Esophagus muscularis mucosa (tissue), 4 donors: Measurements from ENCODE around the gene VMP1. TPM values are rescaled to one million over a fixed set of nuclear protein-coding genes. Genes with fewer than 3 reads are reported as not detected.

Source experiments
- DNase-seq: peaks from one replicate; pipeline ENCODE4 v3.0.0-alpha.2; 2017; ENCODE audit errors: extremely low spot score
- H3K27ac ChIP-seq, 4 donors: fragments of 200-600 bp; sonication (generic); replicated peaks in 1 of 4; 1 replicate in 3 of 4; 2 replicates in 1 of 4; pipeline ENCODE4 v1.5.1; 2016 to 2019; ENCODE audit warnings: mild to moderate bottlenecking in 1 of 4
- H3K27me3 ChIP-seq, 4 donors: fragments of 200-600 bp; sonication (generic); one replicate each; pipeline versions ENCODE4 v1.5.1 to v1.6.0; 2016 to 2019
- H3K36me3 ChIP-seq, 4 donors: fragments of 200-600 bp; sonication (generic); one replicate each; pipeline ENCODE4 v1.5.1; 2016 to 2019
- H3K4me1 ChIP-seq, 4 donors: fragments of 200-600 bp; sonication (generic); one replicate each; pipeline ENCODE4 v1.5.1; 2016 to 2019
- H3K4me3 ChIP-seq, 4 donors: fragments of 200-600 bp; sonication (generic); 1 replicate in 2 of 4; 2 replicates in 2 of 4; pipeline ENCODE4 v1.5.1; 2016 to 2019; ENCODE audit warnings: mild to moderate bottlenecking in 4 of 4, moderate library complexity in 1 of 4
- H3K9me3 ChIP-seq, 4 donors: fragments of 200-600 bp; sonication (generic); 1 replicate in 3 of 4; 2 replicates in 1 of 4; pipeline ENCODE4 v1.5.1; 2016 to 2019
- EP300 ChIP-seq: sonication (generic); formaldehyde crosslinking; IDR thresholded peaks from one replicate; pipeline ENCODE4 v1.6.1; 2017; ENCODE audit warnings: antibody characterized with exemption
- POLR2A ChIP-seq: fragments of 450-650 bp; IDR thresholded peaks from one replicate; pipeline ENCODE4 v1.6.1; 2017; ENCODE audit warnings: antibody characterized with exemption, moderate library complexity, mild to moderate bottlenecking, low read depth
- POLR2AphosphoS5 ChIP-seq, 2 donors: sonication (generic); formaldehyde crosslinking; IDR thresholded peaks; one replicate each; pipeline ENCODE4 v1.6.1; 2017; ENCODE audit warnings: antibody characterized with exemption in 2 of 2
- WGBS: methylation state at CpG from one replicate; pipeline ENCODE4 v1.1.5; 2018; 5-methylcytosine and 5-hydroxymethylcytosine counted together
- intact Hi-C: fragments of 100-400 bp; cut with DNase I; formaldehyde crosslinking; loops from one replicate; pipeline ENCODE4 v1.15.1; 2023
- total RNA-seq, 4 donors: library from RNA; depleted of rRNA; stranded (reverse); fragments of >200 nt; gene quantifications; one replicate each; pipeline versions ENCODE4 v1.1.0 to v1.2.1, GENCODE V29; 2016
- TF ChIP-seq, protein P1 (sequence below), 3 experiments: fragments of 200-600 bp in 2 of 3; fragments of 450-650 bp in 1 of 3; sonication (generic) in 2 of 3; IDR thresholded peaks; one replicate each; pipeline ENCODE4 v1.5.1; 2017 to 2019; ENCODE audit warnings: antibody characterized with exemption in 3 of 3, mild to moderate bottlenecking in 2 of 3, moderate library complexity in 1 of 3

The VMP1 gene
- total RNA-seq, 4 donors from 2014 or later = 47.3 to 137 (median 59.6) TPM

DNA sequence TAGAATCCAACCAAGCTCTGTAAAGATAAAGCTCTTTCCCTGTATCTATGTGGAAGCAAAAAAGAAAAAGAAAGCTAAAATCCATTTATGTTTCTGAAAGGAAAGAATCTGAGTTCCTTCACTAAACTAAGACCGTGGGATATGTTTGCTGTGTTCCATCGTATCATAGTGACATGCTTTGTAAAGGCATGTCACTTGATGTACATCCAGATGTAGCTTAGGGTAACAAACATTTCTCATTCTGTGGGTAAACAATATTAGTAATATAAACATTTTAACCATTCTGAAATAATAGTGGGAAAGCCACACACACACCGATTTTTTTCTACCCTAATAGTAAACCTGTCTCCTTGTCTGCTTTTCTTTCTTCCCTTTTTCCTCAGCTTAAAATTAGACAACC, 107.2 kb downstream of the VMP1 start:
- DNase-seq = no peak
- WGBS = 88% methylated on average over 3 of the region's 3 CpGs

DNA sequence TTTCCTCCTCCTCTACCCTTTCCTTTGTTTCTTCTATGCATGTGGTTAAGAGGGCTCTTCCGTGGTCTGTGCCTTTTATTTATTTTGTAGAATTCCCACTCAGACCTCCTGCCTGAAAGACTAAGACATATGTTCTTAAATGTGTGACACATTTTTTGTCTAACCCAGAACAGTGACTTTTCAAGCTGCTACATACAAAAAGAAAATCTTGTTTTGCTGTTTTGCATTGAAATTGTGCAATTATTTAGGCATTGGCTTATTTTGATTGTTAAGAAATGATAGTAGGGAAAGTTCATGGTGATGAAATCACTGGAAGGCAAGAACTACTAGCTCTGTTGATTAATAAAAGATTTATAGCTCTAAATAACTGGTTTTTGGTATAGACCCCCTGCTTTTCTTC, 108.5 kb downstream of the VMP1 start:
- TF ChIP-seq, protein P1, sequence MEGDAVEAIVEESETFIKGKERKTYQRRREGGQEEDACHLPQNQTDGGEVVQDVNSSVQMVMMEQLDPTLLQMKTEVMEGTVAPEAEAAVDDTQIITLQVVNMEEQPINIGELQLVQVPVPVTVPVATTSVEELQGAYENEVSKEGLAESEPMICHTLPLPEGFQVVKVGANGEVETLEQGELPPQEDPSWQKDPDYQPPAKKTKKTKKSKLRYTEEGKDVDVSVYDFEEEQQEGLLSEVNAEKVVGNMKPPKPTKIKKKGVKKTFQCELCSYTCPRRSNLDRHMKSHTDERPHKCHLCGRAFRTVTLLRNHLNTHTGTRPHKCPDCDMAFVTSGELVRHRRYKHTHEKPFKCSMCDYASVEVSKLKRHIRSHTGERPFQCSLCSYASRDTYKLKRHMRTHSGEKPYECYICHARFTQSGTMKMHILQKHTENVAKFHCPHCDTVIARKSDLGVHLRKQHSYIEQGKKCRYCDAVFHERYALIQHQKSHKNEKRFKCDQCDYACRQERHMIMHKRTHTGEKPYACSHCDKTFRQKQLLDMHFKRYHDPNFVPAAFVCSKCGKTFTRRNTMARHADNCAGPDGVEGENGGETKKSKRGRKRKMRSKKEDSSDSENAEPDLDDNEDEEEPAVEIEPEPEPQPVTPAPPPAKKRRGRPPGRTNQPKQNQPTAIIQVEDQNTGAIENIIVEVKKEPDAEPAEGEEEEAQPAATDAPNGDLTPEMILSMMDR (IDR thresholded peaks at IDR 0.05) = no peak
- TF ChIP-seq POLR2A (no peak), POLR2AphosphoS5 (IDR thresholded peaks at IDR 0.05) (no peak), EP300 (no peak)

More for the DNA sequence above, 107.2 kb downstream of the VMP1 start:
- Histone ChIP-seq H3K27me3 (no peaks in the 10 kb centered on the region), H3K9me3 (no peaks in the 10 kb centered on the region), H3K4me3 (no peak overlapping the region), H3K36me3 (peaks cover 0 to 46% (median 19%) of the 10 kb centered on the region in 4 donors), H3K27ac (peak overlapping the region in 1 of 4 donors; percentile 7), H3K4me1 (peaks cover 0 to 5% (median 0%) of the 10 kb centered on the region in 4 donors)
- intact Hi-C loops = no loop called here
- TF ChIP-seq POLR2AphosphoS5 (IDR thresholded peaks at IDR 0.05) = no peak
- TF ChIP-seq, protein P1 (IDR thresholded peaks at IDR 0.05) = no peak
- TF ChIP-seq POLR2A = no peak
- no peak for TF ChIP-seq EP300

GRCh38 chr17:59825533-59826322, 118.3 kb downstream of the VMP1 start:
- DNase-seq = no peak
- WGBS = 43% methylated on average over 5 of the region's 5 CpGs
- peak overlapping the region; percentile 73 to 83 (median 78) for H3K27ac ChIP-seq

More for the DNA sequence above, 108.5 kb downstream of the VMP1 start:
- intact Hi-C loops = no loop called here
- DNase-seq = no peak
- no peaks in the 10 kb centered on the region for H3K27me3 ChIP-seq
- H3K36me3 ChIP-seq = peaks cover 0 to 45% (median 19%) of the 10 kb centered on the region in 4 donors
- peak overlapping the region in 3 of 4 donors; percentile 2 to 7 (median 5) for H3K27ac ChIP-seq
- no peaks in the 10 kb centered on the region for H3K9me3 ChIP-seq
- H3K4me3 ChIP-seq = no peak overlapping the region
- 90% methylated on average over 1 of the region's 1 CpG for WGBS
- H3K4me1 ChIP-seq = peaks cover 0 to 5% (median 0%) of the 10 kb centered on the region in 4 donors

GRCh38 chr17:59826706-59827453, 119.4 kb downstream of the VMP1 start:
- intact Hi-C loops = loop anchor here (5.0 kb wide), 1 partner anchor 40 kb away; no protein-coding TSS in a partner anchor
- peaks cover 32 to 71% (median 69%) of the 10 kb centered on the region in 4 donors for H3K4me1 ChIP-seq

More at GRCh38 chr17:59825533-59826322, 118.3 kb downstream of the VMP1 start:
- Histone ChIP-seq H3K27me3 (no peaks in the 10 kb centered on the region), H3K9me3 (no peaks in the 10 kb centered on the region), H3K4me3 (no peak overlapping the region), H3K36me3 (peaks cover 0 to 15% (median 5%) of the 10 kb centered on the region in 4 donors), H3K4me1 (peaks cover 27 to 60% (median 57%) of the 10 kb centered on the region in 4 donors)
- TF ChIP-seq EP300 = peak; percentile 91
- TF ChIP-seq, protein P1 (IDR thresholded peaks at IDR 0.05) = no peak
- no peak for TF ChIP-seq POLR2A
- peak; percentile 79 to 86 for TF ChIP-seq POLR2AphosphoS5 (IDR thresholded peaks at IDR 0.05)
- intact Hi-C loops = loop anchor here (5.0 kb wide), 1 partner anchor 38 kb away; no protein-coding TSS in a partner anchor

More at GRCh38 chr17:59826706-59827453, 119.4 kb downstream of the VMP1 start:
- no peak for DNase-seq
- Histone ChIP-seq H3K27ac (peak overlapping the region; percentile 73 to 83 (median 78)), H3K4me3 (no peak overlapping the region), H3K27me3 (no peaks in the 10 kb centered on the region), H3K9me3 (no peaks in the 10 kb centered on the region), H3K36me3 (peaks cover 0 to 9% (median 4%) of the 10 kb centered on the region in 4 donors)
- 83% methylated on average over 4 of the region's 4 CpGs for WGBS
- TF ChIP-seq POLR2AphosphoS5 (IDR thresholded peaks at IDR 0.05) (no peak), POLR2A (no peak), EP300 (no peak)
- TF ChIP-seq, protein P1 (IDR thresholded peaks at IDR 0.05) = no peak
